ENCODE data around the gene HOXA10.

Gene HOXA10

DNA sequence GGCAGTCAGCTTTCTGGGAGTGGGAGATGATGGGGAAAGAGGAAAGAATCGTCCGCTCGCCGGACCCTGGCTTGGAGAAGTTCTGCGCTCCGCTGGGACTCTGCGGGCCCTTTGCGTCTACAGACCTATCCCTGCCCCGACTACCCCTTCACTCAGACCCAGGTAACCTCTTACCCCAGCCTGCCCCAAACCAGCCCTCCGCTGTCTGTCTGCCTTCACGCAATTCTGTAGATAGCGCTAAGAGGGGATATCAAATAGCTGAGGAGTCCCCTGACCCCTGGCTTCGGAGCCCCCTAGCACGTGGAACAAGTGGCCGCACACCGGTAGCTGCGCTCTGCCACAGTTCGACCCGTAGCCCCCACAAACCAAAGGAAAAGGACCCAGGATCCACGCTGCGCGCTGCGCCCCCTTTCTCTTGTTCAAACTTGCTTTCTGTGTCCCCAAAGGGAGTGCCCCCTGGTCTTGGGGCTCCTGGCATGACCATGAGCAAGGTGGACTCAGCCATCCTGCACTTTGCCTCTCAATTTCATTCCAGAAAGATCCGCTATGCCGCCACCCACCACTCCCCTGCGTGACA lies 50.6 kb downstream of the HOXA10 start:
- TF ChIP-seq SPI1 (IDR thresholded peaks at IDR 0.05; ENCODE audit: borderline replicate concordance, low read depth) (no peak), GABPA (IDR thresholded peaks at IDR 0.05; ENCODE audit: low read depth) (no peak), POLR2AphosphoS5 (IDR thresholded peaks at IDR 0.05; ENCODE audit: low read depth) (no peak)
- TF ChIP-seq, protein P1, sequence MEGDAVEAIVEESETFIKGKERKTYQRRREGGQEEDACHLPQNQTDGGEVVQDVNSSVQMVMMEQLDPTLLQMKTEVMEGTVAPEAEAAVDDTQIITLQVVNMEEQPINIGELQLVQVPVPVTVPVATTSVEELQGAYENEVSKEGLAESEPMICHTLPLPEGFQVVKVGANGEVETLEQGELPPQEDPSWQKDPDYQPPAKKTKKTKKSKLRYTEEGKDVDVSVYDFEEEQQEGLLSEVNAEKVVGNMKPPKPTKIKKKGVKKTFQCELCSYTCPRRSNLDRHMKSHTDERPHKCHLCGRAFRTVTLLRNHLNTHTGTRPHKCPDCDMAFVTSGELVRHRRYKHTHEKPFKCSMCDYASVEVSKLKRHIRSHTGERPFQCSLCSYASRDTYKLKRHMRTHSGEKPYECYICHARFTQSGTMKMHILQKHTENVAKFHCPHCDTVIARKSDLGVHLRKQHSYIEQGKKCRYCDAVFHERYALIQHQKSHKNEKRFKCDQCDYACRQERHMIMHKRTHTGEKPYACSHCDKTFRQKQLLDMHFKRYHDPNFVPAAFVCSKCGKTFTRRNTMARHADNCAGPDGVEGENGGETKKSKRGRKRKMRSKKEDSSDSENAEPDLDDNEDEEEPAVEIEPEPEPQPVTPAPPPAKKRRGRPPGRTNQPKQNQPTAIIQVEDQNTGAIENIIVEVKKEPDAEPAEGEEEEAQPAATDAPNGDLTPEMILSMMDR (IDR thresholded peaks at IDR 0.05; ENCODE audit: insufficient read depth, low read length): no peak
- TF ChIP-seq, protein P2, sequence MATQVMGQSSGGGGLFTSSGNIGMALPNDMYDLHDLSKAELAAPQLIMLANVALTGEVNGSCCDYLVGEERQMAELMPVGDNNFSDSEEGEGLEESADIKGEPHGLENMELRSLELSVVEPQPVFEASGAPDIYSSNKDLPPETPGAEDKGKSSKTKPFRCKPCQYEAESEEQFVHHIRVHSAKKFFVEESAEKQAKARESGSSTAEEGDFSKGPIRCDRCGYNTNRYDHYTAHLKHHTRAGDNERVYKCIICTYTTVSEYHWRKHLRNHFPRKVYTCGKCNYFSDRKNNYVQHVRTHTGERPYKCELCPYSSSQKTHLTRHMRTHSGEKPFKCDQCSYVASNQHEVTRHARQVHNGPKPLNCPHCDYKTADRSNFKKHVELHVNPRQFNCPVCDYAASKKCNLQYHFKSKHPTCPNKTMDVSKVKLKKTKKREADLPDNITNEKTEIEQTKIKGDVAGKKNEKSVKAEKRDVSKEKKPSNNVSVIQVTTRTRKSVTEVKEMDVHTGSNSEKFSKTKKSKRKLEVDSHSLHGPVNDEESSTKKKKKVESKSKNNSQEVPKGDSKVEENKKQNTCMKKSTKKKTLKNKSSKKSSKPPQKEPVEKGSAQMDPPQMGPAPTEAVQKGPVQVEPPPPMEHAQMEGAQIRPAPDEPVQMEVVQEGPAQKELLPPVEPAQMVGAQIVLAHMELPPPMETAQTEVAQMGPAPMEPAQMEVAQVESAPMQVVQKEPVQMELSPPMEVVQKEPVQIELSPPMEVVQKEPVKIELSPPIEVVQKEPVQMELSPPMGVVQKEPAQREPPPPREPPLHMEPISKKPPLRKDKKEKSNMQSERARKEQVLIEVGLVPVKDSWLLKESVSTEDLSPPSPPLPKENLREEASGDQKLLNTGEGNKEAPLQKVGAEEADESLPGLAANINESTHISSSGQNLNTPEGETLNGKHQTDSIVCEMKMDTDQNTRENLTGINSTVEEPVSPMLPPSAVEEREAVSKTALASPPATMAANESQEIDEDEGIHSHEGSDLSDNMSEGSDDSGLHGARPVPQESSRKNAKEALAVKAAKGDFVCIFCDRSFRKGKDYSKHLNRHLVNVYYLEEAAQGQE (IDR thresholded peaks at IDR 0.05; ENCODE audit: insufficient replicate concordance, low read depth): no peak
- DNase-seq (ENCODE audit: low read depth in 1 of 2, low spot score in 1 of 2): no peak
- H3K27me3 ChIP-seq (ENCODE audit: insufficient read depth, poor library complexity, severe bottlenecking): peaks cover 4% of the 10 kb centered on the region
- H3K27ac ChIP-seq (replicated peaks): no peak overlapping the region
- H3K4me3 ChIP-seq (replicated peaks; ENCODE audit: insufficient read depth, low read length): no peak overlapping the region

DNA sequence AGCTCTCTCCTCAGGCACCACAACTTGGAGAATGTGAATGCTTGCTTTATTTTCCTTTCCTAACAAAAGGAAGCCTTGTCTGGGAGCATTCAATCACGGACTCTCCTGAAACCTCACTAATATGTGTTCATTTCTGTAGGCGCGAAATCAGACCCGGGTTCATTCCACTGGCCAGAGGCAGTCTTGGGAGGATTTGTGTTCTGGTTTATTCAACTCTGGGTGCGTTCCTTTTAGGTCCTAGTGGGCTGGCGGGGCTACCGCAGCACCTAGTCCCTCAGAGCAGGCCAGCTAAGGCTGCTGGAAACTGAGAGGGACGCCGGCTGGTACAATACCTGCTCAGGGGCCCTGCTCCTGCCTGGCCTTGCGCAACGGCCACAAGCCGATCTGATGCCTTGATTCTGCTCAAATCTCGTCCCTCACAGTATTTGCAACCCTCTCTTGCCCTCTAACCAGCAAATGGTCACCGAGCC lies 51.1 kb downstream of the HOXA10 start:
- H3K4me3 ChIP-seq (replicated peaks; ENCODE audit: insufficient read depth, low read length): no peak overlapping the region
- H3K27me3 ChIP-seq (ENCODE audit: insufficient read depth, poor library complexity, severe bottlenecking): peaks cover 4% of the 10 kb centered on the region
- TF ChIP-seq SPI1 (IDR thresholded peaks at IDR 0.05; ENCODE audit: borderline replicate concordance, low read depth): no peak
- no peak for TF ChIP-seq GABPA (IDR thresholded peaks at IDR 0.05; ENCODE audit: low read depth)
- TF ChIP-seq, protein P2 (IDR thresholded peaks at IDR 0.05; ENCODE audit: insufficient replicate concordance, low read depth): no peak
- TF ChIP-seq, protein P1 (IDR thresholded peaks at IDR 0.05; ENCODE audit: insufficient read depth, low read length): no peak
- TF ChIP-seq POLR2AphosphoS5 (IDR thresholded peaks at IDR 0.05; ENCODE audit: low read depth): no peak
- no peak overlapping the region for H3K27ac ChIP-seq (replicated peaks)
- no peak for DNase-seq (ENCODE audit: low read depth in 1 of 2, low spot score in 1 of 2)

DNA sequence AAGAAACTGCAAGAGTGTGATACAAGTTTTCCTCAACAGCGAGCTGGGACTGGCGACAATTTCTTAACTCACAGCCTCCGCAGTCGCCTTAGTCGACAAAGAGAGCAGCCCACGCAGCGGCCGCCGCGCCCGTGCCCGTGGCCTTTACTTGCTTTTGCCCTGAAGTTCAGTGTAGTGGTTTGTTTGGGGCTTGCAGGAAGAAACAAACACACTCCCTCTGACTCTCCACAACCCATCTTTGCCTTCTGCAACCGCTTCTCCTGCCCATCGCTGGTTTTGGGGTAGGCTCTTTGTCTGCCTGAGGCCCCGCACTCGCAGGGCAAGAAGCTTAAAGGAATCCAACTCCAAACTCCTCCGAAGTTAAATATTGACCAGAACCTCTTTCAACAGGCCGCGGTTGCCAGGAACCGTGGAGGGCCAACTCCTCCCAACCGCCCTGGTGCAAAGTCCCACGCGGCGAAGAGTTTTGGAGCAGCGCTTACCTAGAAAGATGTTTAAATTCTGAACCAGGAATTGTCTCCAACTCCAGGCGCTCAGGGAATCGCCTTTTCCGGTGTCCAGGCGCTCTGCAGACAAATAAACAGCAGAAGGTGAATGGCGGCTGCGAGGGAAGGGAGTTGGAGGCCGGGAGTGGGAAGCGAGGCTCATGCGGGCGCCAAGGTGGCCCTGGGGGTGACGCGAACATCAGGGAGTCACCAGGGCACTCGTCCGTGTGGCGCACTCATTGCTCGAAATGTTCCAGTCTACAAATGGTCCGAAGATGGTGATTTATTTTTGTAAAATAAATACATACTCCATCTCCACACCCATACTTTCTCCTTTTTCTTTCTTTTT lies 51.8 kb downstream of the HOXA10 start:
- TF ChIP-seq POLR2AphosphoS5 (IDR thresholded peaks at IDR 0.05; ENCODE audit: low read depth): no peak
- TF ChIP-seq, protein P1 (IDR thresholded peaks at IDR 0.05; ENCODE audit: insufficient read depth, low read length): no peak
- TF ChIP-seq, protein P2 (IDR thresholded peaks at IDR 0.05; ENCODE audit: insufficient replicate concordance, low read depth): no peak
- TF ChIP-seq GABPA (IDR thresholded peaks at IDR 0.05; ENCODE audit: low read depth): no peak
- Histone ChIP-seq H3K27me3 (ENCODE audit: insufficient read depth, poor library complexity, severe bottlenecking) (peaks cover 4% of the 10 kb centered on the region), H3K27ac (replicated peaks) (no peak overlapping the region), H3K4me3 (replicated peaks; ENCODE audit: insufficient read depth, low read length) (no peak overlapping the region)
- no peak for DNase-seq (ENCODE audit: low read depth in 1 of 2, low spot score in 1 of 2)
